IPS-20b (cell line): ENCODE results near the gene PHKA1.
"Not testable (repeated sequence)": the region's sequence is repeated elsewhere in the genome, so short reads cannot be mapped to it uniquely, and the experiment has no call there.

Experiments used
- H3K27ac ChIP-seq: one replicate; pipeline ENCODE4 v1.5.1; 2013; ENCODE audit warnings: low read length
- H3K27me3 ChIP-seq: 2 replicates; pipeline ENCODE4 v1.6.1; 2013; ENCODE audit warnings: mild to moderate bottlenecking, low read length, inconsistent platforms; ENCODE audit not compliant: insufficient read depth
- H3K36me3 ChIP-seq: 2 replicates; pipeline ENCODE4 v1.6.1; 2013; ENCODE audit warnings: low read depth, mild to moderate bottlenecking, inconsistent platforms, low read length, moderate library complexity; ENCODE audit not compliant: insufficient read depth
- H3K4me1 ChIP-seq: 2 replicates; pipeline ENCODE4 v1.6.1; 2013; ENCODE audit warnings: mild to moderate bottlenecking, control low read depth, inconsistent platforms, low read length, moderate library complexity; ENCODE audit not compliant: insufficient read depth
- H3K4me3 ChIP-seq: 2 replicates; pipeline ENCODE4 v1.5.1; 2013; ENCODE audit warnings: mild to moderate bottlenecking, low read length, inconsistent platforms
- H3K9ac ChIP-seq: 2 replicates; pipeline ENCODE4 v1.6.1; 2013; ENCODE audit warnings: low read depth, mild to moderate bottlenecking, inconsistent platforms, low read length, moderate library complexity
- H3K9me3 ChIP-seq: 2 replicates; pipeline ENCODE4 v1.6.1; 2013; ENCODE audit warnings: mild to moderate bottlenecking, low read depth, low read length, inconsistent platforms; ENCODE audit not compliant: insufficient read depth

Gene PHKA1

DNA sequence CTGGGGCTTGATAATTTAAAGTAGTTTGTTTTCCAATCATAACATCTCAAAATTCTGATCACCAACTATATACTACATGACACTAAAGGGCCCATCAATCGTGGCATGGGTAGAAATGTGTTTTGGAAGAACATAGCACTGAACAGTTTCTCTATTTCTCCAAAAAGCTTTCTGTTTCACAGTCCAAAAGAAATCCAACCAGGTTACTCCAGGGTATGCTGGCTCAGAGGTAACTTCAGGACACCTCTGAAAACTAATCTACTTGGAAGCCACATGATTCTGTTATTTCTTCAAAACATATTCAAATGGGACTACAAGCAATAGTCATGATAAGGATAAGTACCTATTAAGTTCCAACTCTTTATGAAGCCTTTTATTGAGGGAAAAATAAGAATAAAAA is 8.3 kb downstream of the PHKA1 start:
- Histone ChIP-seq H3K27me3 (no peaks in the 10 kb centered on the region), H3K36me3 (no peaks in the 10 kb centered on the region), H3K9me3 (peaks cover under 1% of the 10 kb centered on the region; the same call in 1 of the 2 replicates), H3K4me3 (no peak overlapping the region), H3K4me1 (0 out of 2 replicates have a peak, but pooled peaks cover 4% of the 10 kb centered on the region), H3K9ac (no peak overlapping the region), H3K27ac (no peak overlapping the region)

DNA sequence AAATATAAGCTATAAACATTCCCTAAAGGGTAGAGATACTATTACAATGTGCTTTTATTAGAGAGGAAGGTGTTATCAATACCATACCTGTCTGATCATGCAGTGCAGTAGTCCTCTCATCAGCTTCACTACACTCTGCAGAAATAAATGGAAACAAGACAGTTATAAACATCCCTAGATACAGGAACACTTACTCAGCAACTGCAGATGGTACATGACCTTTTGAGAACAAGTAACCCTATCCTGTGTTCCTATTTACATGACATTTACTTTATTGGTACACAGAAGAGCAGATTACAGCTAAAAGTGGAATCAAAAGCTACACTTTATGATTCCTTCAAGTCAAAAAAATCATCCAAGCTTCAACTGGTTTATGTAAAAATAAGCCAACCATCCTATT is 9.0 kb downstream of the PHKA1 start:
- Histone ChIP-seq H3K4me1 (0 out of 2 replicates have a peak, but pooled peaks cover 4% of the 10 kb centered on the region), H3K9ac (no peak overlapping the region), H3K36me3 (no peaks in the 10 kb centered on the region), H3K27ac (no peak overlapping the region), H3K9me3 (peaks cover 4% of the 10 kb centered on the region; the same call in 1 of the 2 replicates), H3K27me3 (no peaks in the 10 kb centered on the region), H3K4me3 (no peak overlapping the region)

DNA sequence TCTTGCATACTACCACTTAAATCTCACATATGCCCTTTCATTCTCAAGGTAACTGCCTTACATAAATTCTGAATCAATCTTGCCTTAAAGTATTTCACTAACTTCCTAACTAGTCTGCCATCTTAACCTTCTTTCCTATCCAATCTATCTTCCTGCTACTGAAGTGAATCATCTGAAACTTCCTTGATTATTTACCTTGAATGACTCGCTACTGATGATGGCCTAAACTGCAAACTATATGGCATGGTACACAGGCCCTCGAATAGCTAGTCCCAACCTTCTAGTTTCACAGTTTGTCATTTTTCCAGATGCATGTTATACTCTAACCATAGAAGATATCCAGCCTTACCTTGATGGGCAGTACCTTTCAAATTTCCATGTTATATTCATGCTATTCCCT is 19.9 kb downstream of the PHKA1 start:
- Histone ChIP-seq H3K36me3 (no peaks in the 10 kb centered on the region), H3K27ac (no peak overlapping the region), H3K4me1 (no peaks in the 10 kb centered on the region), H3K9me3 (no peaks in the 10 kb centered on the region), H3K9ac (no peak overlapping the region), H3K27me3 (no peaks in the 10 kb centered on the region), H3K4me3 (no peak overlapping the region)

DNA sequence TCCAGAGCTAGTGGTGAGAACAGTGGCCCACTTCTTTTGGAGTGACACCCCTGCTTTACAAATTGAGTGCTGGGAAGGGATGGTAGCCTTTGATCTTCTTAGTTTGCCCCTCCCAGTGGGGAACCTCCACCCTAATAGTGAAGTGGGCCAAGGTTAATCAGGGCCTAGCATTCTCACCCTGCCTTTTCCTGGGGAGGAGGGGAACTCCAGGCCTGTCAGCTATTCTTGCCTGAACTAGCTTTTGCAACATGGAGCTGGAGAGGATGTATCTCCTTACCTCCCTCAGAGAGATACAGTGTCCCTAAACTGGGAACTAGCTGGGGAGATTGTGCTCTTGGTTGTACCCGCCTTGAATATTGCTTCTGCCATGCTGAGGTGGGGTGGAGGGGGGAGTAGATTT is 20.6 kb downstream of the PHKA1 start:
- Histone ChIP-seq H3K9ac (no peak overlapping the region), H3K9me3 (no peaks in the 10 kb centered on the region), H3K27me3 (no peaks in the 10 kb centered on the region), H3K4me1 (no peaks in the 10 kb centered on the region), H3K36me3 (no peaks in the 10 kb centered on the region), H3K4me3 (no peak overlapping the region), H3K27ac (no peak overlapping the region)

DNA sequence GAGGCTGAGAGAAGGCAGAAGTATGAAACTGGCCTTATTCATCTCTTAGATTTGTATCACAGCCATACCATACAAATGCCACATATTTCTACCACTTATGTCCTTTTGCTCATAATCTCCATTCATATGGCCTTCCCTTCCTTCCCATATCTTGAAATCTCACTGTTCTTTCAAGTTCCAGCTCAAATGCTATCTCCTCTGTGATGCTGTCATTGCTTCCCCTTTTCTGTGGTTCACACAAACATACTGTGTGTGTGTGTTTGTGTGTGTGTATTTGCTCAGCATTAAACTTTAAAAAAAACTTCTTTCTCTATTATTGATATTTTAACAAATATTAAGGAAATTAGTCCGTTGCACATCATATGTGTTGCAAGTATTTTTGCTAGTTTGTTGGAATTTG is 26.7 kb downstream of the PHKA1 start:
- H3K9ac ChIP-seq, result no peak overlapping the region

DNA sequence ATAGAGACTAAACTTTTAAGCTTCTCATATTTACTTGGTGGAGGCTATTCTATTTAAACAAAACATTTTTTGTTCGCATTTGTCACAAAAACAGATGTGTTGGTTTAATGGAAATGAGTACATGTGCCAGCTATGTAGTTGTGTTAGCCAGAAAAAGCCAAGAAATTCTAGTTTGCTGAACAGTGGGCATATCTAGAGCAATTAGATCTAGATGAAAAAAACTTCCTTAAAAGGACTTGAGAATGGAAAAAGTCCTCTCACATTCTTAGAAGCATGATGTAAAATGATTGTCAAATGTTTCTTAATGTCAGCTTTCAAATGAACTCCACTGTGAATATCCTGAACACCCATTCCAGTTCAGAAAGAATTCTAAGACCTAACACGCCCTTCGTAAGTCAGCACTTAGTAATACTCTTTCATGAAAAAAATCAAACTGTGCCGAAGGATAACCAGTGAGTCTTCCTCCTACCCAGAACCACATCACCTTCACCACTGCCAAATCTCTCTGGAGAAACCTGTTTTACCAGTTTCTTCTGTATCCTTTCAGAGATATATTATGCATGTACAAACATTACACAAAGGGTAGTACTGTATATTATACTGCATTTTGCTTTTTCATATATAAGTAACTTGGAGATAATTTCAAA is 28.2 kb downstream of the PHKA1 start:
- no peaks in the 10 kb centered on the region for H3K27me3 ChIP-seq

More for the DNA sequence above, 26.7 kb downstream of the PHKA1 start:
- H3K27ac ChIP-seq, result no peak overlapping the region
- H3K36me3 ChIP-seq, result no peaks in the 10 kb centered on the region
- H3K9me3 ChIP-seq, result no peaks in the 10 kb centered on the region
- no peaks in the 10 kb centered on the region for H3K27me3 ChIP-seq
- H3K4me1 ChIP-seq, result no peaks in the 10 kb centered on the region
- no peak overlapping the region for H3K4me3 ChIP-seq

DNA sequence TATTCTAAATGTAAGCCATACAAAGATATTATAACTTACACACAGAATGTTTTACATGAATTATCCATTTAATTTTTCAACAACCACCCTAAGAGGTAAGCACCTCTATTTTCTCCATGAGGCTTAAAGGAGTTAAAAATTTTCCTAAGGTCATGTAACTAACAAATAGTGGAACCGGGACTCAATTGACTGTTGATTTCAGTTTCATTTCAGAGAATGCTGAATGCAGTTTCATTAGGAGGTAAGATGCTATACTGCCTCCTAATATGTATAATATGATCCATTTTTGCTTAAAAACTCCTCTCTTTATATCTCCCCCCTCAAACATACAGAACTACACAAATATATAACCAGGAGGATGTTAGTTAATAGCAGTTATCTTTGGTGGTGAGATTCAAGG is 29.1 kb downstream of the PHKA1 start:
- no peaks in the 10 kb centered on the region for H3K9me3 ChIP-seq
- H3K27ac ChIP-seq, result no peak overlapping the region
- no peaks in the 10 kb centered on the region for H3K4me1 ChIP-seq

More for the DNA sequence above, 28.2 kb downstream of the PHKA1 start:
- H3K9ac ChIP-seq, result no peak overlapping the region
- no peaks in the 10 kb centered on the region for H3K4me1 ChIP-seq
- no peaks in the 10 kb centered on the region for H3K9me3 ChIP-seq
- H3K27ac ChIP-seq, result no peak overlapping the region
- no peak overlapping the region for H3K4me3 ChIP-seq
- H3K36me3 ChIP-seq, result no peaks in the 10 kb centered on the region

DNA sequence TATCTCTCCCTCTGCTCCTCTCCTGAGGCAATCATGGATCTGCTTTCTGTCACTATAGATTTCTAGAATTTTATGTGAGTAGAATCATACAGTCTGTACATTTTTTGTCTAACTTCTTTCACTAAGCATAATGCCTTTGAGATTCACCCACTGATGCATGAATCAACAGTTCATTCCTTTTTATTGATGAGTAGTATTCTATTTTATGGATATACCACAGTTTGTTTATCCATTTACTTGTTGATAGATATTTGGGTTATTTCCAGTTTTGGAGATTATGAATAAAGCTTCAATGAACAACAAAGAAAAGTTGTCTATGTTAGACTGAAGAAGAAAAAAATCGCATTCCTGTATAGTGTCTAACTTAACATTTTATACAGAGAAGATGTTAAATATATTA is 30.5 kb downstream of the PHKA1 start:
- Histone ChIP-seq H3K4me3 (no peak overlapping the region), H3K27ac (no peak overlapping the region), H3K9me3 (no peaks in the 10 kb centered on the region), H3K36me3 (no peaks in the 10 kb centered on the region), H3K4me1 (no peaks in the 10 kb centered on the region), H3K27me3 (no peaks in the 10 kb centered on the region), H3K9ac (no peak overlapping the region)

More for the DNA sequence above, 29.1 kb downstream of the PHKA1 start:
- no peak overlapping the region for H3K9ac ChIP-seq
- H3K36me3 ChIP-seq, result no peaks in the 10 kb centered on the region
- no peaks in the 10 kb centered on the region for H3K27me3 ChIP-seq
- H3K4me3 ChIP-seq, result no peak overlapping the region

DNA sequence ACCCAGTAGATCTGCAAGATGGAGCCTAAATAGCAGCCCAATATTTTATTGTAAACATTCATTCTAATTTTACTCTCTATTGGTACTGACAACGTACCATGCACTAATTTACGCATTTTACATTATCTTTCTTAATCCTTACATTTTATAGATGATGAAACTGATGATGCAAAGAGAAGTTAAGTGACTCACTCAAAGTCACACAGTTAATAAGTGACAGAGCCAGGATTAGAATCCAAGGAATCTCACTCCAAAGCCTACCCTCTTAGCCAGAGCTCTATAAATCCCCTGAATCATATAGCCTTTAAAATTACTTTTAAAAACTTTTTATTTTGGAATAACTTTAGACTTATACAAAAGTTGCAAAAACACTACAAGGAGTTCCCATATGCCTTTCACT is 37.6 kb downstream of the PHKA1 start:
- no peak overlapping the region for H3K9ac ChIP-seq
- no peak overlapping the region for H3K27ac ChIP-seq
- no peaks in the 10 kb centered on the region for H3K9me3 ChIP-seq
- no peaks in the 10 kb centered on the region for H3K27me3 ChIP-seq
- H3K36me3 ChIP-seq, result no peaks in the 10 kb centered on the region
- no peak overlapping the region for H3K4me3 ChIP-seq
- no peaks in the 10 kb centered on the region for H3K4me1 ChIP-seq

DNA sequence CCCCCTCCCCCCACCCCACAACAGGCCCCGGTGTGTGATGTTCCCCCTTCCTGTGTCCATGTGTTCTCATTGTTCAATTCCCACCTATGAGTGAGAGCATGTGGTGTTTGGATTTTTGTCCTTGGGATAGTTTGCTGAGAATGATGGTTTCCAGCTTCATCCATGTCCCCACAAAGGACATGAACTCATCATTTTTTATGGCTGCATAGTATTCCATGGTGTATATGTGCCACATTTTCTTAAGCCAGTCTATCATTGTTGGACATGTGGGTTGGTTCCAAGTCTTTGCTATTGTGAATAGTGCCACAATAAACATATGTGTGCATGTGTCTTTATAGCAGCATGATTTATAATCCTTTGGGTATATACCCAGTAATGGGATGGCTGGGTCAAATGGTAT is 40.2 kb downstream of the PHKA1 start:
- H3K9ac ChIP-seq, H3K4me3 ChIP-seq, H3K4me1 ChIP-seq, H3K27ac ChIP-seq, H3K9me3 ChIP-seq, H3K36me3 ChIP-seq, H3K27me3 ChIP-seq: not testable (repeated sequence)

DNA sequence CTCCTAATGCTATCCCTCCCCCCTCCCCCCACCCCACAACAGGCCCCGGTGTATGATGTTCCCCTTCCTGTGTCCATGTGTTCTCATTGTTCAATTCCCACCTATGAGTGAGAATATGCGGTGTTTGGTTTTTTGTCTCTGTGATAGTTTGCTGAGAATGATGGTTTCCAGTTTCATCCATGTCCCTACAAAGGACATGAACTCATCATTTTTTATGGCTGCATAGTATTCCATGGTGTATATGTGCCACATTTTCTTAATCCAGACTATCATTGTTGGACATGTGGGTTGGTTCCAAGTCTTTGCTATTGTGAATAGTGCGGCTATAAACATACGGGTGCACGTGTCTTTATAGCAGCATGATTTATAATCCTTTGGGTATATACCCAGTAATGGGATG is 44.6 kb downstream of the PHKA1 start:
- H3K4me1 ChIP-seq, H3K27me3 ChIP-seq, H3K27ac ChIP-seq, H3K36me3 ChIP-seq, H3K9ac ChIP-seq, H3K9me3 ChIP-seq, H3K4me3 ChIP-seq: not testable (repeated sequence)

DNA sequence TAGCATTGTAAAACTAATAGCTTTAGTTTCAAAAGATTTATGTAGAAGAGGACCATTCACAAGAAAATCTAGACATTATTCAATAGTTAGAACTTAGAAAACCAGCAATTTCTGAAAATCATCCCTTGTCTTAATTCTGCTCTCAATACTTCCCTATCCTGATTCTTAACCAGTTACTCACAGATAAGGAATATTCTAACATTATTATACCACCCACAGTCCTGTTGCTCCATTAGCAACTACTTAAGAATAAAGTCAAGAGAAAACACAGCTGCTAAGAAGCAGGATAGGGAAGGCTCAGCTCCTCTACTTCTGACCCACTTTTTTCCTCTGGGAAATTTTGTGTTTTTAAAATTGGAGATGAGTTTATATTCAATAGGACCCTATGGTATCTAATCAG is 47.7 kb downstream of the PHKA1 start:
- Histone ChIP-seq H3K9me3 (no peaks in the 10 kb centered on the region), H3K27ac (no peak overlapping the region), H3K4me3 (no peak overlapping the region), H3K36me3 (no peaks in the 10 kb centered on the region), H3K4me1 (no peaks in the 10 kb centered on the region), H3K9ac (no peak overlapping the region), H3K27me3 (no peaks in the 10 kb centered on the region)
